Measurements from ENCODE around the gene SORBS1. TPM values are rescaled to one million over a fixed set of nuclear protein-coding genes. Genes with fewer than 3 reads are reported as not detected.

Gene SORBS1
- total RNA-seq, 1 experiment from 2014 or later, result 4.1 TPM

DNA sequence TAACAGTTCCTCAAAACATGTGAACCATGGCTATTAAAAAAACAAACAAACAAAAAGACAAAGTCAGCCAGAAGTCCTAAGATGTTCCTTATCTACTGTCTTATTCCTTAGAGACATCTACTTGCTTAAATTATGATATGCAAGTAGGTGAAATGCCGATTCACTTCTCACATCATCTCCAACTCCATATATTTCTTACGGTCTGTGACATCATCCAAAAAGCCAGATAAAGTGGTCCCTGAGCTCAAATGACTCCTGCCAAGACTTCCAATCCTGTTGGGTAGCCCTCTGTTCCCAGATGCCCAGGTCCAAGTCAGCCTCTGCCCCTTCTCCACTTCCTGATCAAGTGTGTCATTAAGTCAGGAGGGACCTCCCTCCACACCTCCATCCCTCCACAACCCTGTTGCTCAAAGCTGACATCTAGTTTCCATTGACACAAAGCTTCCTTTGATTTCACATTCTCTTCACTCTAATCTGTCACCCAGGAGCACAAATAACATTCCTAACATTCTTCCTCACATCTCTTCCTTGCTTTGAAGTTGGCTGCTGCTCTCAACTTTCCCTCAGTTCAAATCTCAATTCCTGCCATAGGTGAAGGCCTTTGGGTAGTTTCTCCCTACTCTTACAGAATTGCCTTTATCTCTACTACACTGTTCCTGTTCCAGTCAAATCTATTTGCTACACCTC, 214.3 kb downstream of the SORBS1 start:
- Histone ChIP-seq H3K4me1 (ENCODE audit: insufficient read depth, low read length) (no peaks in the 10 kb centered on the region), H3K36me3 (ENCODE audit: low read depth, low read length) (no peaks in the 10 kb centered on the region), H3K79me2 (ENCODE audit: low read length) (no peaks in the 10 kb centered on the region), H3K4me3 (ENCODE audit: low read length) (no peak overlapping the region), H3K9ac (ENCODE audit: low read length) (no peak overlapping the region), H3K9me3 (ENCODE audit: low read length) (no peaks in the 10 kb centered on the region), H3F3A (ENCODE audit: low read length, unreplicated experiment) (no peaks in the 10 kb centered on the region), H3K27me3 (ENCODE audit: low read length) (no peaks in the 10 kb centered on the region), H3K4me2 (ENCODE audit: low read length) (no peak overlapping the region), H3K27ac (ENCODE audit: low read length) (no peak overlapping the region), H3K9me2 (replicated peaks; ENCODE audit: low read length) (no peaks in the 10 kb centered on the region), H4K20me1 (ENCODE audit: low read length) (no peaks in the 10 kb centered on the region), H2AFZ (ENCODE audit: low read length) (no peak overlapping the region)
- CTCF ChIA-PET, result interaction anchor here (0.6 kb wide), 1 partner anchor 100 kb away, joined by 3 read pairs; no protein-coding TSS in a partner anchor
- intact Hi-C loops (cut with micrococcal nuclease), result no loop called here
- POLR2A ChIA-PET (ENCODE audit: unreplicated experiment), result interaction anchor here (0.6 kb wide), 1 partner anchor 165 kb away, joined by 3 read pairs; no protein-coding TSS in a partner anchor
- peak; percentile 14 for DNase-seq
- TF ChIP-seq EZH2phosphoT487 (IDR thresholded peaks at IDR 0.05; ENCODE audit: borderline replicate concordance, low read length) (no peak), EZH2 (IDR thresholded peaks at IDR 0.05; ENCODE audit: low read length, unreplicated experiment) (no peak)
- TF ChIP-seq, protein P1, sequence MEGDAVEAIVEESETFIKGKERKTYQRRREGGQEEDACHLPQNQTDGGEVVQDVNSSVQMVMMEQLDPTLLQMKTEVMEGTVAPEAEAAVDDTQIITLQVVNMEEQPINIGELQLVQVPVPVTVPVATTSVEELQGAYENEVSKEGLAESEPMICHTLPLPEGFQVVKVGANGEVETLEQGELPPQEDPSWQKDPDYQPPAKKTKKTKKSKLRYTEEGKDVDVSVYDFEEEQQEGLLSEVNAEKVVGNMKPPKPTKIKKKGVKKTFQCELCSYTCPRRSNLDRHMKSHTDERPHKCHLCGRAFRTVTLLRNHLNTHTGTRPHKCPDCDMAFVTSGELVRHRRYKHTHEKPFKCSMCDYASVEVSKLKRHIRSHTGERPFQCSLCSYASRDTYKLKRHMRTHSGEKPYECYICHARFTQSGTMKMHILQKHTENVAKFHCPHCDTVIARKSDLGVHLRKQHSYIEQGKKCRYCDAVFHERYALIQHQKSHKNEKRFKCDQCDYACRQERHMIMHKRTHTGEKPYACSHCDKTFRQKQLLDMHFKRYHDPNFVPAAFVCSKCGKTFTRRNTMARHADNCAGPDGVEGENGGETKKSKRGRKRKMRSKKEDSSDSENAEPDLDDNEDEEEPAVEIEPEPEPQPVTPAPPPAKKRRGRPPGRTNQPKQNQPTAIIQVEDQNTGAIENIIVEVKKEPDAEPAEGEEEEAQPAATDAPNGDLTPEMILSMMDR (conservative IDR thresholded peaks at IDR 0.05; ENCODE audit: low read depth, low read length), result no peak
- no TSS peak for BruUV-seq (replicated peaks)
- ATAC-seq, result no peak

DNA sequence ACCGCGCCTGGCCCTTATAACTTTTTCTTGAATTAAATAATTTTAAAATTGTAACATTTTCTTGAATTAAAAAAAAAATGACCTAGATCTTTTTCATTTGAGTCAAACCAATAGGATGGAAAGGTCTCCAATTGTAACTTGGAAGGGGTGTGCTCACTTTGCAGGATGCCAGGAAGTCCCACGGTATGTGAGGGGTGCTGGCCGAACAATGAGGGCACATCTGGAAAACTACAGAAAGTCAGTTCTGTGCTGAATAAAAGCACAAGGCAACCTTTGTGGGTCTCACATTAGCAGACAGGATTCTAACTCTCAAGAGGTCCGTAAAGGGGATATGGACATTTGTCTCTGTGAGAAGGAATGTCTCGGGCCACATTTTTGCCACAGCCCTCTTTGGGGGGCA, 217.6 kb downstream of the SORBS1 start:
- CTCF ChIA-PET, result interaction anchor here (0.7 kb wide), 1 partner anchor 142 kb away, joined by 5 read pairs; no protein-coding TSS in a partner anchor
- H3K4me2 ChIP-seq (ENCODE audit: low read length), result no peak overlapping the region
- POLR2A ChIA-PET (ENCODE audit: unreplicated experiment), result no interaction called here
- ATAC-seq (no peak), DNase-seq (no peak)
- no peaks in the 10 kb centered on the region for H3K4me1 ChIP-seq (ENCODE audit: insufficient read depth, low read length)
- TF ChIP-seq EZH2 (IDR thresholded peaks at IDR 0.05; ENCODE audit: low read length, unreplicated experiment) (no peak), EZH2phosphoT487 (IDR thresholded peaks at IDR 0.05; ENCODE audit: borderline replicate concordance, low read length) (no peak)
- TF ChIP-seq, protein P1 (conservative IDR thresholded peaks at IDR 0.05; ENCODE audit: low read depth, low read length), result no peak
- no peaks in the 10 kb centered on the region for H3F3A ChIP-seq (ENCODE audit: low read length, unreplicated experiment)
- no peaks in the 10 kb centered on the region for H3K36me3 ChIP-seq (ENCODE audit: low read depth, low read length)
- H3K79me2 ChIP-seq (ENCODE audit: low read length), result no peaks in the 10 kb centered on the region
- H3K27ac ChIP-seq (ENCODE audit: low read length), result no peak overlapping the region
- intact Hi-C loops (cut with micrococcal nuclease), result no loop called here
- H3K4me3 ChIP-seq (ENCODE audit: low read length), result no peak overlapping the region
- H3K27me3 ChIP-seq (ENCODE audit: low read length), result no peaks in the 10 kb centered on the region
- no peaks in the 10 kb centered on the region for H3K9me3 ChIP-seq (ENCODE audit: low read length)
- no peaks in the 10 kb centered on the region for H4K20me1 ChIP-seq (ENCODE audit: low read length)
- no peak overlapping the region for H3K9ac ChIP-seq (ENCODE audit: low read length)
- no TSS peak for BruUV-seq (replicated peaks)
- H2AFZ ChIP-seq (ENCODE audit: low read length), result no peak overlapping the region
- no peaks in the 10 kb centered on the region for H3K9me2 ChIP-seq (replicated peaks; ENCODE audit: low read length)

DNA sequence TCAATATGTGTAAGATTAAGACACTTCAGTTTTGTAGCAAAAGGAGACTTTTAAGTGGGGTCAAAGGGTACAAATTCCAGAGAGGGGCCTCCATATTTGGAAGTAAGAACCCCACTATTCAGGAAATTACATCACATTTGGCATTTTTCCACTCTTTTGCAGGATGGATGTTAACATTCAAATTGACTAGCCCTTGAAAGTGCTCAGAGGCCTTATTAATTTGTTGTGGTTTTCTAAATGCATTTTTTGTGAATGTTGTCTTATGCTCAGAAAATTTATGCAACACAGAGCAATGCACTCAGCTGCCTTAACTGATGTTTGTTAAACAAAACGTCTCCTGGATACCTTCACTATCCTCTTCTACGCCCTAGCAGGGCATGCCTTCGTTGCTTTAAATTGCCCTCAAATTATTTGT, 219.4 kb downstream of the SORBS1 start:
- H4K20me1 ChIP-seq (ENCODE audit: low read length), result no peaks in the 10 kb centered on the region
- H3K27me3 ChIP-seq (ENCODE audit: low read length), result no peaks in the 10 kb centered on the region
- H3K36me3 ChIP-seq (ENCODE audit: low read depth, low read length), result no peaks in the 10 kb centered on the region
- BruUV-seq (replicated peaks), result no TSS peak
- H3K9me2 ChIP-seq (replicated peaks; ENCODE audit: low read length), result no peaks in the 10 kb centered on the region
- H3K4me2 ChIP-seq (ENCODE audit: low read length), result no peak overlapping the region
- ATAC-seq (no peak), DNase-seq (no peak)
- ChIA-PET CTCF (no interaction called here), POLR2A (ENCODE audit: unreplicated experiment) (no interaction called here)
- intact Hi-C loops (cut with micrococcal nuclease), result no loop called here
- no peak overlapping the region for H3K4me3 ChIP-seq (ENCODE audit: low read length)
- H3K9ac ChIP-seq (ENCODE audit: low read length), result no peak overlapping the region
- TF ChIP-seq EZH2phosphoT487 (IDR thresholded peaks at IDR 0.05; ENCODE audit: borderline replicate concordance, low read length) (no peak), EZH2 (IDR thresholded peaks at IDR 0.05; ENCODE audit: low read length, unreplicated experiment) (no peak)
- TF ChIP-seq, protein P1 (conservative IDR thresholded peaks at IDR 0.05; ENCODE audit: low read depth, low read length), result no peak
- no peak overlapping the region for H3K27ac ChIP-seq (ENCODE audit: low read length)
- H3K79me2 ChIP-seq (ENCODE audit: low read length), result no peaks in the 10 kb centered on the region
- H3K9me3 ChIP-seq (ENCODE audit: low read length), result no peaks in the 10 kb centered on the region
- no peaks in the 10 kb centered on the region for H3K4me1 ChIP-seq (ENCODE audit: insufficient read depth, low read length)
- H2AFZ ChIP-seq (ENCODE audit: low read length), result no peak overlapping the region
- no peaks in the 10 kb centered on the region for H3F3A ChIP-seq (ENCODE audit: low read length, unreplicated experiment)
